ENCODE data around the gene HECW1. TPM values are rescaled to one million over a fixed set of nuclear protein-coding genes. Genes with fewer than 3 reads are reported as not detected.

The HECW1 gene
- total and polyA plus RNA-seq, 11 donors: 0.23 TPM; not detected in 10

DNA sequence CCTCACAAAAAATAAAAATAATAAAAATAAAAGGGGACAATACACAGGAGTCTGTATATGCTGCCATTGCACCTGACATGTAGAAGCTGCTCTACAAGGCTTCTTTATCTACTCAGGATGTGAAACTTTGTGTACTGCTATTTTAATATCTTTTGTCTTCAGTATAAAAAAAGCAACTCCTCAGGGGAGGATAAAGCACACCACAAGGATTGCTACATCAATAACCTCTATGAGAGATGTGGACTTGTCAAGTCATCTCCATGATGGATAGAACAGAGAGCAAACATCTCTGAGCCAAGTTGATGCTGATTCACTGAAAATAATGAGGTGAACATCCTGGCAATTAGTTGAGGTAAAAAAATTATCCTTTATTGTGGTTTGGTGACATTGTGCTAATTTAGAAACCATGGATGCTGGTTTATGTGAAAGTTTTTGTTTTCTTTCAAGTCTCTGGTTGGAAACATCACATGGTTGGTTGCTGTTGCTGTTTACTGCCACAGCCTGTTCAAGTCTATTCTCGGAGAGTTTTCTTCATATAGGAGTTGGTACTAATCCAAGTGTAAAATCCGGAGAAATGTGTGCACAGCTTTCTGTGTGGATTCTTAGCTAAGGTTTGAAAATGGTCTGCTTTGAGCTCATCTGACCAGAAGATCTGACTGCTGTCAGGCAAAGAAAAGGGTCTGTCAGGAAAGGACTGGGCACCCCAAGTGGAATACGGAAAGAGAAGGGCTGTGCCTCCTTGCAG is 1.5 kb upstream of the HECW1 start:
- Histone ChIP-seq H3K36me3 (no peaks in the 10 kb centered on the region), H3K27ac (no peak overlapping the region), H3K27me3 (peaks cover 9 to 79% (median 47%) of the 10 kb centered on the region in 9 donors), H3K4me3 (no peak overlapping the region), H3K9me3 (no peaks in the 10 kb centered on the region), H3K4me1 (peaks cover 0 to 20% (median 11%) of the 10 kb centered on the region in 12 donors)
- intact Hi-C loops (cut with DNase I): loop anchor here in 2 of 10 donors (5.0 to 10.0 kb wide), 2 partner anchors 166 to 169 kb away; no protein-coding TSS in a partner anchor
- no peak for ATAC-seq
- DNase-seq: no peak
- TF ChIP-seq, protein P1, sequence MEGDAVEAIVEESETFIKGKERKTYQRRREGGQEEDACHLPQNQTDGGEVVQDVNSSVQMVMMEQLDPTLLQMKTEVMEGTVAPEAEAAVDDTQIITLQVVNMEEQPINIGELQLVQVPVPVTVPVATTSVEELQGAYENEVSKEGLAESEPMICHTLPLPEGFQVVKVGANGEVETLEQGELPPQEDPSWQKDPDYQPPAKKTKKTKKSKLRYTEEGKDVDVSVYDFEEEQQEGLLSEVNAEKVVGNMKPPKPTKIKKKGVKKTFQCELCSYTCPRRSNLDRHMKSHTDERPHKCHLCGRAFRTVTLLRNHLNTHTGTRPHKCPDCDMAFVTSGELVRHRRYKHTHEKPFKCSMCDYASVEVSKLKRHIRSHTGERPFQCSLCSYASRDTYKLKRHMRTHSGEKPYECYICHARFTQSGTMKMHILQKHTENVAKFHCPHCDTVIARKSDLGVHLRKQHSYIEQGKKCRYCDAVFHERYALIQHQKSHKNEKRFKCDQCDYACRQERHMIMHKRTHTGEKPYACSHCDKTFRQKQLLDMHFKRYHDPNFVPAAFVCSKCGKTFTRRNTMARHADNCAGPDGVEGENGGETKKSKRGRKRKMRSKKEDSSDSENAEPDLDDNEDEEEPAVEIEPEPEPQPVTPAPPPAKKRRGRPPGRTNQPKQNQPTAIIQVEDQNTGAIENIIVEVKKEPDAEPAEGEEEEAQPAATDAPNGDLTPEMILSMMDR (IDR thresholded peaks at IDR 0.05): no peak
- TF ChIP-seq POLR2A (IDR thresholded peaks at IDR 0.05): no peak
- WGBS, 4 donors: 36 to 49% (median 44%) methylated on average over 3 of the region's 3 CpGs

DNA sequence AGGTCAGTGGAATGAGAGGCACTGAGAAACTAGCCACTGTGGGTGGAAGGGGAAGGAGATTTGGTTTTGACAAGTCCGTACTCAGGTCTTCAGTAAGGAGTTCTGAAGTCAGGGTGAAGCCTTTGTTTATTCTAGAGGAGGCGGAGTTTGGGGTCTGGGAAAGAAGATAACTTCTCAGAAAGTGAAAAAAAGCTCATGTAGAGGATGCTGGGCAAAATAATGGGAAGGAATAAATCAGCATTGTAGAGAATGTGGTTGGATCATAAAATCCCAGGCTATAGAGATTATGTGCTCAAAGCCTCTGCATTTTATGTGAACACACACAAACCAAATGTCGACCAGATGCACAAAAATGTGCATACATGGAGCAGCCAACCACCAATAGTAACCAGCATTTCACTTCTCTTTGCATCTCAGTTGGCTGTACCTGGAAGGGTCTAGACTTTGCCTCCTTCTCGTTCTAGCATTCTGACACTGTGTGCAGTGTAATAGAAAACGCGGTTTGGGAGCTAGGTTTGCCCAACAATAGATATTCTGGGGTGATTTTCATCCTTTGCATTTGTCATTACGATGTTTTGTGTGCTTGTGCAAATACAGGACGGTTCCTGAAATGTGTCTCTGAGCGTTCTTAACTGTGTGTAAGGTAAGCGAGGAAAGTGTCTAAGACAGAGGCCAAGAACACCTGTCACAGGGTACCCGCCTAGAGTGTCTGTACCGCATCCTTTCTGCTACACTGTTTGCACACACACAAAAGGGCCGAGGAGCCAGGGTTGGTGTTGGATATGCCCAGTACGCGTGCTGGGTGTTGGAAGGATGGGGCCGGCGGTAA is 603 bp upstream of the HECW1 start:
- DNase-seq (no peak), ATAC-seq (no peak)
- intact Hi-C loops (cut with DNase I): loop anchor here in 2 of 10 donors (5.0 to 10.0 kb wide), 2 partner anchors 167 to 170 kb away; no protein-coding TSS in a partner anchor
- Histone ChIP-seq H3K9me3 (no peaks in the 10 kb centered on the region), H3K4me1 (peaks cover 0 to 20% (median 11%) of the 10 kb centered on the region in 12 donors), H3K27ac (no peak overlapping the region), H3K27me3 (peaks cover 12 to 88% (median 54%) of the 10 kb centered on the region in 9 donors), H3K36me3 (no peaks in the 10 kb centered on the region), H3K4me3 (peak overlapping the region in 3 of 12 donors; percentile 42 to 54 (median 50))
- 22 to 27% (median 25%) methylated on average over 17 of the region's 17 CpGs for WGBS, 4 donors
- TF ChIP-seq, protein P1 (IDR thresholded peaks at IDR 0.05): no peak
- no peak for TF ChIP-seq POLR2A (IDR thresholded peaks at IDR 0.05)

DNA sequence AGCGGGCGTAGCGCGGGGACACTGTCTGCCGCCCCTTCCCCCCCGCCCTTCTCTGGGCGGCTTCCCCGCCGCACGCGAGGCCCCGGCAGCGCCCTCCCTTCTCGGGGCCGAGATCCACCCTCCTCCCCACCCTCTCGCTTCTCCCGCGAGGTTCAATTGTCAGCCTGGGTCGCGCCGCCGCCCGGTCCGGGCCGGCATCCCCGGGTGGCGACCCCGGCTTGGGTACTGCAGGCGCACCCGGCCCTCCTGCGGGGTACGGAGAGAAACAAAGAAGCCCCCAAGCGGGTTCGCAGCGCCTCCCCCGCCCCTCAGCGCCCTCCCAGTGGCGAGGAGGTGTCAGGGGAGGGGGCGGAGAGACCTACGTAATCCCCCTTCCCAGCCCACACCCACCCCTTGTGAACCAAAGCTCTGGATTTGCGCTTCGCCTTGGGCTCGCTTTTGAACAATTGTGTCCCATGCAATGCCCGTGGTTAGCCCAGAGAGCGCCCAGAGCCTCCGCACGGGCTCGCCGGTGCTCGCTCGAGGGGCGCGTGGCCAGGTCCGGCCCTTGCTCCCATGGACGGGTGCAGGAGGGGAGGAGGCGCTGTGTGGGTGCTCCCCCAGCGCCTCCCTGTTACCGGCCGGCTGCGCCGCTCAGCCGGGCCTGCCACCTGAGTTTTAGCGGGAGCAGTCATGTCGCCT is 634 bp downstream of the HECW1 start:
- peak overlapping the region; percentile 29 to 54 (median 42) for H3K4me3 ChIP-seq
- TF ChIP-seq, protein P1 (IDR thresholded peaks at IDR 0.05): no peak
- no peak for TF ChIP-seq POLR2A (IDR thresholded peaks at IDR 0.05)
- no peaks in the 10 kb centered on the region for H3K9me3 ChIP-seq
- H3K4me1 ChIP-seq: peaks cover 0 to 20% (median 11%) of the 10 kb centered on the region in 12 donors
- intact Hi-C loops (cut with DNase I): loop anchor here in 2 of 10 donors (5.0 to 10.0 kb wide), 2 partner anchors 168 to 171 kb away; no protein-coding TSS in a partner anchor
- H3K27me3 ChIP-seq: peaks cover 12 to 92% (median 65%) of the 10 kb centered on the region in 9 donors
- peak in 3 of 4 donors; percentile 28 to 74 (median 66) for ATAC-seq
- H3K36me3 ChIP-seq: no peaks in the 10 kb centered on the region
- no peak overlapping the region for H3K27ac ChIP-seq
- 0 to 1% (median 1%) methylated on average over 14 to 64 of the region's 64 CpGs for WGBS, 4 donors
- DNase-seq: no peak

Measured in heart left ventricle (tissue), 16 donors.